GM18517 (cell line): ENCODE data around the gene TMC4.
A peak's percentile ranks its signal among the peaks of the same experiment; 100 is the strongest.

ENCODE experiments used
- ATAC-seq: cut with Tn5 transposase; IDR thresholded peaks from one replicate; pipeline ENCODE4 v1.9.1; 2021; ENCODE audit warnings: mild to moderate bottlenecking, moderate library complexity; ENCODE audit not compliant: unreplicated experiment

The TMC4 gene

DNA sequence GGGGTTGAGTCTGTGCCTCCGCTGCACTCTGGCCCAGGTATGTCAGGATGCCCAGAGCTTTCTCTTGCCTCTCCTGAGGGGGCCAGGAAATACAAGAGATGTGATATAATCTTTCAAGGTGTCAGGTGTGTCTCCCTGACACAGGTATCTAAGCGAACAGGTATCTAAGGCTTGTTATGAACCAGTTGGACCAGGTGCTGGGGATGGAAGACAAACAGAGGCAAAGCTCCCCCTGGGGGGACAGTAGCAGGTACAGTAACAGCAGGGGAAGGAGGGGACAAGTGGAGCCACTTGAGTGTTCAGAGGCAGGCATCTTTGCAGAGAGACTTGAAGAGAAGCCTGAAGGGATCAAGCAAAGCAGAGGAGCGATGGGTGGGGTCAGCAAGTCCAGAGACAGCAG, 16.0 kb downstream of the TMC4 start:
- no peak for ATAC-seq

- no peak for ATAC-seq
These were observed 16.5 kb downstream of the TMC4 start for GRCh38 chr19:54156490-54156889.

GRCh38 chr19:54155694-54156093, 17.3 kb downstream of the TMC4 start:
- no peak for ATAC-seq

DNA sequence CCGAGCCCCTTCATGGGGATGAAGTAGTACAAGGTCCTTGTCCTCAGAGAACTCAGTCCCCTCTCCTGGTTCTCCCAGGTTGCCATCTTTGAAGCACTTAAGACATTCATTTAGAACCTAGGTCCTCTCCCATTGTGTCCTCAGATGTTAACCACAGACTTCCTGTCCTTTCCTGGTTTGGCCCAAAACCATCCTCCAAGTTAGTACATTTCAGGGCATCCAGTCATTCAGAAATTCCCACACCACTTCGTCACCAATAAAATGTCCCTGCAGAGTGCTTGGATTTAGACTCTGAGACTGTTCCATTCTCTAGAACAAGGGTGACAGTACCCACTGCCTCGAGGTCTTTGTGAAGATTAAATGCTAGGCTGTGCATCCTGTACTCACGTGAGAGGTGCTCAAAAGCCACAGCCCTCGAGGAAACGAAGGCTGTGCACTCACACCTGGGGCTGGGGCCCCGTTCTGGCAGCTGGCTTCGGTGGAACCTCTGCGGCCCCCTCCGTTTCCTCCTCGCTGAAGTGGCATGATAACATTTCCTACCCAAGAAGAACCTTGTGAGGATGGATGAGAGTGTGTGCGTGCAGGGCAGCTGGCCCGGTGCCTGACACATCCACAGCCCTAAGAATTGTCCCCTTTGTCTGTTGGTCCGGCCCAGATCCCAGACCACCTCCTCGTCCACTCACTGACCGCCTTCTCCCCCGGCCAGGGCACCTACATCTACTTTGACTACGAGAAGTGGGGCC, 18.2 kb downstream of the TMC4 start:
- ATAC-seq = no peak

GRCh38 chr19:54153731-54154326, 19.1 kb downstream of the TMC4 start:
- ATAC-seq = no peak

GRCh38 chr19:54152878-54153524, 20.0 kb downstream of the TMC4 start:
- no peak for ATAC-seq

GRCh38 chr19:54152267-54152666, 20.7 kb downstream of the TMC4 start:
- no peak for ATAC-seq

GRCh38 chr19:54151362-54152035, 21.5 kb downstream of the TMC4 start:
- ATAC-seq = no peak

- no peak for ATAC-seq
These were observed 23.7 kb downstream of the TMC4 start for GRCh38 chr19:54149021-54149812.

GRCh38 chr19:54148158-54148557, 24.8 kb downstream of the TMC4 start:
- no peak for ATAC-seq

DNA sequence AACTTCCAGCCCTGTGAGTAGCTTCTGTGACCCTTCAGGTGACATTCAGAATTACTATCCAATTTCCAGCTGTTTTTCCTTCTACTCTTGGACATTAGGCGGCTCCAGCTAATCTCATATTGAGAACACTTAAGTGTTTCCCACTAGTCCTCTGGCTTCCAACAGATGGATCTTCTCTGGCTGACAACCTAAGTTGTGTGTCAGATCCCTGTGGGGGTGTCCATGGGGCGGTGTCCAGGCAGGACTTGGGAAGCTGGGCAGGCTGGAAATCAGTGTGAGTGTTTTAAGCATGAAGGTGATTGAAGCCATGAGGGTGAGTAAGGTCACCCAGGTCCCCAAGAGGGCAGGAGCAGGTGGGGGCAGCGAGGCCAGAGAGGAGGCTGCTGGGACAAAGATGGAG, 25.3 kb downstream of the TMC4 start:
- no peak for ATAC-seq

DNA sequence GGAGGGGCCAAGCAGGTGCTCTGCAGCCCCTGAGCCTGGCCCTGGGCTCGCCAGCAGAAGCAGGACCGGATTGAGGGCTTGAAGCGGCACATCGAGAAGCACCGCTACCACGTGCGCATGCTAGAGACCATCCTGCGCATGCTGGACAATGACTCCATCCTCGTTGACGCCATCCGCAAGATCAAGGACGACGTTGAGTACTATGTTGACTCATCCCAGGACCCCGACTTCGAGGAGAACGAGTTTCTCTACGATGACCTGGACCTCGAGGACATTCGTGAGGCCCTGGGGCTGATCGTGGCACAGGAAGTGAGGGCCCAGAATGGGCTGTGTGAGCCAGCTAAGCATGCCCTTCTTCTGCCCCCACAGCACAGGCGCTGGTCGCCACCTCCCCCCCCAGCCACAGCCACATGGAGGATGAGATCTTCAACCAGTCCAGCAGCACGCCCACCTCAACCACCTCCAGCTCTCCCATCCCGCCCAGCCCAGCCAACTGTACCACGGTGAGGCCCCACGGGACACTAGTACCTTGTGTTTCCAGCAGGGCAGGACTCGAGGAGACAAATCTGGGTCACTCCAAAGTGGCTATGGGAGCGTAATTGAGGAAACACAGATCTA, 27.3 kb downstream of the TMC4 start:
- ATAC-seq = no peak

DNA sequence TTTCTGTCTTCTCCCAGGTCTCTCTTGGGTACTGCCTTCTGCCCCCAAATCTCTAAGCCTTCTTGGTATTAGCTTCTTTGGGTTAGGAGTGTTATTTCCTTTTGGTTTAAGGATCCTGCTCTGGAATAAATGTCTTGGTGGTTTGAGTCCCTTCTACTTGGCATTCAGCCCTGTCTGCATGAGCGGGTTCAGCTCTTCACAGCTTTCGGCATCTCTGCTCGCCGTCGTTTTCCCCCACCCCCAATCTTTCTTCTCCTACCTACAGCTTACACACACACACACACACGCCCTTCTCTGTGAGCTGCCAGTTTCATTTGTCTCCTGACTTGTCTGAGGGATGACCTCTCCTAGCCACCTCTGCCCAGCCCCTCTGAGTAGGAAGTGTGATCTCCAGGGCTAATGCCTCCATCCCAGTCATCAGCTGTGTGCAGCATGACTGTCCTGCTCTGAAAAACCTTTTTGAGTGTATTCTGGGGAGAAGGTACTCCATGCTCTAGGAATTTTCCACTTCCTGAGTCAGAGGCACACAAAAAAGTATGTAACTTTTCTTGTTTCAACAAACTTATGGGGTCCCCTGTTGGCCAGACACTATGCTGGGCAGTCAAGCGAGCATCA, 30.7 kb downstream of the TMC4 start:
- ATAC-seq = no peak

- no peak for ATAC-seq
These were observed 31.6 kb downstream of the TMC4 start for GRCh38 chr19:54141356-54141755.

DNA sequence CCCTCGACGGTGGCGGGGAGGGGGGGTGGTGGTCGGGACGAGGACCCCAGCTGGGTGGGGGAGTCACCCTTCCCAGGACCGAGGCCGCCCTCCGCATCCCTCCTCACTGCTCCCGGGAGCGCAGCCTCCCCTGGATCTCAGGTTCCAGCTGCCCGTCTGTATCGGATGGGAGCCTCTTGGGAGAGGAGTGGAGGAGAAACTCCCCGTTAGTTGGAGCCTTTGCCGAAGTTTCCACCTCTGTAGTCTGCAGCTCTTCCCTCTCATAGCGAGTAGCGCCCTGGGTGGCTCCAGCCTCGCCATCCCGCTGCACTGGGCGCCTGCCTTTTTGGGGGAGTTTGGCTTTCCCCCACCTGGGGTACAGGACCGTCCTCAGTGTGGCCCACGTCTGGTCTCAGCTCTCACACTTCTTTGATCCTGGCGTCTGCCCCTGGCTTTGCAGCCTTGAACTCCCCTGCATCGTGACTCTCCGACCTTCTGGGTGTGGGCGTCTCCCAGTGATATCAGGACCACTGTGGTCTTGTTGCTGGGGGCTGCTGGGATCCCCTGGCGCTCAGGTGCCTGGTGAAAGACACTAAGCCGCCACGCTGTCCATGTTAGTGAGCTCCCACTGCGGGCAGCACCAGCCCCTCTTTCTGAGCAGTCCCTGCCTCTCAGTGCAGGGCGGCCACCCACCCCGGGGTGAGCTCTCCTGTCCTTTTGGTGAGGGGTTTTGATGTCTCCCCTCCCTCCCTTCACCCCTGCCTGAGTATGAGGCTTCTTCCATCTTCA, 34.3 kb downstream of the TMC4 start:
- ATAC-seq = no peak

DNA sequence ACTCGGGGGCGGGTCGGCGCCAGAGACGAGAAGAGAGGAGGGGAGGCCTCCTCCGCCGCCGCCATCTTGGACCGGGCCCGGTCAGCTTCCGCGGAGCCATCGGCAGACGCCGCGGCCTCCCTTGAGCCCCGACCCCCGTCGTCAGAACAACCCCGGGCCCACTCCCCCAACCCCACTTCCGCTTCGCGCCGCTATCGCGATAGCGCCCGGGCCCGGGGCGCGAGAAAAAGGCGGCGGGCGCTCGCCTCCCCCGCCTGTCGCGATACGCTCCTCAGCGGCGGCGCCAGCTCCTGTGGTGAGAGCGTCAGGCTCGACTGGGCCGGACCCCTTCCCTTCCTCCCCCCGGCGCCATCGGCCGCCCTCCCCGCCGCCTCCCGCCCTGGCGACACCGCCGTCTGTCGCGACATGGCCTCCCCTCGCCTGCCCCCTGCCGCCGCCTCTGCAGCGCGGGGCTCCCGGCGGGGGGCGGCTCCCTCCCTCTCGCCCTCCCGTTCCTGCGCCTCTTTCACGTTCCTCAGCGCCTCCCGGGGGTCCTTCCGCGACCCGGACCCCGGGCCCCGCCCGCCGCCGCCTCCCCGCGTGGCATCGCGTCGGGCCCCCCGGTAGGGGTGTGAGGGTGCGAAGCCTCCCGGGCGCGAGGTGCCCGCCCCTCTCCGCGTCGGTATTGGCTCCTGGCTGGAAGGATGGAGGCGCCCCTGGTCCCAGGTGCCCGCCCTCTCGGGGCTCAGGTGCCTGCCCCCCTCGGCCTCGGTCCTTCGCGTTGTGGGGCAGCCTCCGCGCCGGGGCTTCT, 35.1 kb downstream of the TMC4 start, which contains the start of gene CNOT3:
Gene CNOT3, plus strand, starts transcription at position 64 of the 790 bp plus-strand sequence. CDS start 5,217 bp downstream, outside the sequence.
- ATAC-seq = no peak

DNA sequence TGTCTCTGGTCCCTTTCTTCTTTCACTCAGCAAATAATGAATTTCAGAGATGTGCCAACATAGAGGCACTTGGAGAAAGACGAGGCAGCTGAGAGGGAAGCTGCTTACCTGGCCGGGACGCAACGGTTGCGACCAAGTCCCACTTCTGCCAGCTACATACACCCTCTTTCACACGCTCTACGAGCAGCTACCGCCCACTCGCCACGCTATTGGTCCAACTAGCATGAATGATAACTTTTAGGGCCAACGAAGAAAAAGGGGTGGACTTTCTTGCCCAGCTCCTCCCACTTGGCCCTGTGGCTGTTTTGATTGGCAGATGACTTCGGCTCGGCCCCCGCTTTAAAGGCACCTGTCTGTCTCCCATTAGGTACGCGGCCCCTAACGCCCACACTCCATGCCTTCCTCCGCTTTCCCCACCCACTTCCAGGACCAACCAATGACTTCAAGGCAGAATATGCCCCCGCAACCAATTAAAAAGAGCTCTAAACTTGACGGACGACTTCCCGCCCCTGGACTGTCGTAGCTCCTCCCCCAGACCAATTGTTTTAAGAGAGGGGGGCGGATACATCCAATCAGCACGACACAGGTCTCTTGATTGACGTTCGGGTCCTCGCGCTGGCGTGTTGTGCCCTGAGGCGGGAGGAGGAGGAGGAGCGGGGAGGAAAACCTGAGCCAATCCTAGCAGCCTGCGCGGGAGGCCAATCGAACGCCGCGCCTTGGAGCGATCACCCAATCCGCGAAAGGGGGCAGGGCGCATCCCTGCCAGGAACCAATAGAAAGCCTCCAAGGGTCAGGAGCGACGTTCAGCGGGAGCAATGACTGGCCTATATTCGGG, 35.9 kb downstream of the TMC4 start:
- peak; percentile 85 for ATAC-seq
